NCI-H2196 (cell line): ENCODE data around the gene PAK6.

Source experiments
- DNase-seq: peaks from one replicate; lab custom pipeline; 2025; ENCODE audit not compliant: unreplicated experiment; lab: John Stamatoyannopoulos, UW

The PAK6 gene

GRCh38 chr15:40309344-40309862, 70.5 kb downstream of the PAK6 start:
- DNase-seq, result no peak

GRCh38 chr15:40310001-40310959, 71.4 kb downstream of the PAK6 start:
- peak; percentile 3 for DNase-seq

- DNase-seq, result no peak
Observed at GRCh38 chr15:40310993-40311392, 72.1 kb downstream of the PAK6 start.

- DNase-seq, result no peak
Observed at GRCh38 chr15:40312370-40313158, 73.7 kb downstream of the PAK6 start.

- DNase-seq, result peak; percentile 49
Observed at GRCh38 chr15:40313531-40314398, 74.9 kb downstream of the PAK6 start.

- no peak for DNase-seq
Observed at GRCh38 chr15:40314723-40315276, 75.9 kb downstream of the PAK6 start.

- DNase-seq, result no peak
Observed at GRCh38 chr15:40316931-40317330, 78.1 kb downstream of the PAK6 start.

GRCh38 chr15:40317580-40317979, 78.7 kb downstream of the PAK6 start:
- DNase-seq, result no peak

GRCh38 chr15:40320409-40320808, 81.5 kb downstream of the PAK6 start:
- DNase-seq, result no peak

- peak; percentile 30 for DNase-seq
Observed at GRCh38 chr15:40320931-40321371, 82.1 kb downstream of the PAK6 start.

- no peak for DNase-seq
Observed at GRCh38 chr15:40322531-40323238, 83.8 kb downstream of the PAK6 start.

GRCh38 chr15:40323239-40323952, 84.5 kb downstream of the PAK6 start, which contains the start of gene INAFM2:
INAFM2 (plus strand) TSS chr15:40323692; CDS start chr15:40324056, 364 bp downstream.
- DNase-seq, result peak; percentile 77

- no peak for DNase-seq
Observed at GRCh38 chr15:40323953-40324937, 85.4 kb downstream of the PAK6 start.

GRCh38 chr15:40325188-40325587, 86.3 kb downstream of the PAK6 start:
- DNase-seq, result no peak

GRCh38 chr15:40325700-40326099, 86.8 kb downstream of the PAK6 start:
- no peak for DNase-seq
